Tibial nerve (tissue), 4 donors: ENCODE data around the gene RIOK3. TPM values are rescaled to one million over a fixed set of nuclear protein-coding genes. Genes with fewer than 3 reads are reported as not detected.

Experiments
- DNase-seq, 2 donors: peaks; one replicate each; pipeline ENCODE4 v3.0.0-alpha.2; 2019; ENCODE audit warnings: low spot score in 2 of 2
- H3K27ac ChIP-seq, 4 donors: fragments of 200-600 bp; sonication (generic) in 3 of 4; one replicate each; pipeline ENCODE4 v1.5.1; 2017 to 2019; ENCODE audit warnings: mild to moderate bottlenecking in 1 of 4
- H3K27me3 ChIP-seq, 2 donors: fragments of 200-600 bp; sonication (generic) in 1 of 2; one replicate each; pipeline versions ENCODE4 v1.5.1 to v1.6.0; 2017 to 2019
- H3K36me3 ChIP-seq, 3 donors: fragments of 200-600 bp; sonication (generic); one replicate each; pipeline ENCODE4 v1.5.1; 2018 to 2019
- H3K4me1 ChIP-seq, 4 donors: fragments of 200-600 bp; sonication (generic) in 3 of 4; one replicate each; pipeline ENCODE4 v1.5.1; 2017 to 2019
- H3K4me3 ChIP-seq, 4 donors: fragments of 200-600 bp; sonication (generic) in 3 of 4; one replicate each; pipeline ENCODE4 v1.5.1; 2017 to 2019; ENCODE audit warnings: mild to moderate bottlenecking in 1 of 4, moderate library complexity in 1 of 4
- H3K9me3 ChIP-seq, 4 donors: fragments of 200-600 bp; sonication (generic) in 3 of 4; one replicate each; pipeline ENCODE4 v1.5.1; 2017 to 2019
- EP300 ChIP-seq, 2 donors: sonication (generic); formaldehyde crosslinking; IDR thresholded peaks; one replicate each; pipeline ENCODE4 v1.6.1; 2017; ENCODE audit warnings: antibody characterized with exemption in 2 of 2, mild to moderate bottlenecking in 1 of 2
- POLR2A ChIP-seq, 2 donors: fragments of 450-650 bp; IDR thresholded peaks; one replicate each; pipeline ENCODE4 v1.6.1; 2017; ENCODE audit warnings: antibody characterized with exemption in 2 of 2, mild to moderate bottlenecking in 2 of 2, moderate library complexity in 2 of 2
- WGBS, 2 donors: methylation state at CpG; one replicate each; pipeline ENCODE4 v1.1.5; 2018; 5-methylcytosine and 5-hydroxymethylcytosine counted together
- small RNA-seq: library from RNA; depleted of rRNA; stranded (forward); fragments of <200 nt; gene quantifications from one replicate; pipeline ENCODE3, GENCODE V24; 2016
- total RNA-seq, 4 donors: library from RNA; depleted of rRNA; stranded (reverse); fragments of >200 nt; gene quantifications; one replicate each; pipeline ENCODE4 v1.1.0, GENCODE V29; 2016
- TF ChIP-seq, protein P1 (sequence below), 5 experiments: fragments of 200-600 bp in 3 of 5; fragments of 450-650 bp in 2 of 5; sonication (generic) in 3 of 5; IDR thresholded peaks; one replicate each; pipeline ENCODE4 v1.5.1; 2016 to 2019; ENCODE audit warnings: antibody characterized with exemption in 5 of 5, mild to moderate bottlenecking in 3 of 5, moderate library complexity in 2 of 5

Gene RIOK3
- total RNA-seq, 4 donors from 2014 or later: 57.9 to 69.5 (median 61.4) TPM

- Histone ChIP-seq H3K4me1 (no peaks in the 10 kb centered on the region), H3K27me3 (no peaks in the 10 kb centered on the region), H3K36me3 (peaks cover 0 to 100% (median 43%) of the 10 kb centered on the region in 3 donors), H3K4me3 (no peak overlapping the region), H3K27ac (no peak overlapping the region), H3K9me3 (no peaks in the 10 kb centered on the region)
- no peak for DNase-seq
- WGBS, 2 donors: 92 to 96% methylated on average over 13 of the region's 13 CpGs
- TF ChIP-seq, protein P1, sequence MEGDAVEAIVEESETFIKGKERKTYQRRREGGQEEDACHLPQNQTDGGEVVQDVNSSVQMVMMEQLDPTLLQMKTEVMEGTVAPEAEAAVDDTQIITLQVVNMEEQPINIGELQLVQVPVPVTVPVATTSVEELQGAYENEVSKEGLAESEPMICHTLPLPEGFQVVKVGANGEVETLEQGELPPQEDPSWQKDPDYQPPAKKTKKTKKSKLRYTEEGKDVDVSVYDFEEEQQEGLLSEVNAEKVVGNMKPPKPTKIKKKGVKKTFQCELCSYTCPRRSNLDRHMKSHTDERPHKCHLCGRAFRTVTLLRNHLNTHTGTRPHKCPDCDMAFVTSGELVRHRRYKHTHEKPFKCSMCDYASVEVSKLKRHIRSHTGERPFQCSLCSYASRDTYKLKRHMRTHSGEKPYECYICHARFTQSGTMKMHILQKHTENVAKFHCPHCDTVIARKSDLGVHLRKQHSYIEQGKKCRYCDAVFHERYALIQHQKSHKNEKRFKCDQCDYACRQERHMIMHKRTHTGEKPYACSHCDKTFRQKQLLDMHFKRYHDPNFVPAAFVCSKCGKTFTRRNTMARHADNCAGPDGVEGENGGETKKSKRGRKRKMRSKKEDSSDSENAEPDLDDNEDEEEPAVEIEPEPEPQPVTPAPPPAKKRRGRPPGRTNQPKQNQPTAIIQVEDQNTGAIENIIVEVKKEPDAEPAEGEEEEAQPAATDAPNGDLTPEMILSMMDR (IDR thresholded peaks at IDR 0.05): no peak
- TF ChIP-seq EP300 (IDR thresholded peaks at IDR 0.05) (no peak), POLR2A (IDR thresholded peaks at IDR 0.05) (no peak)
These were observed 78.8 kb downstream of the RIOK3 start for GRCh38 chr18:23531912-23532311.

Small RNA genes lying within 50 kb of the gene (small RNA-seq; reads per million reads assigned to genes)
- gene AC026634.1 (not detected), gene RF00019 (not detected)

Other genes with a start within 250 kb of the RIOK3 start
- gene RMC1, start 50.2 kb downstream of the RIOK3 start, total RNA-seq: 10 to 100 TPM; 17.3 to 32.4 (median 18.3) TPM
- gene NPC1, start 133.2 kb downstream of the RIOK3 start, total RNA-seq: 10 to 100 TPM; 62.8 to 96.4 (median 77.3) TPM
- gene ANKRD29, start 209.6 kb downstream of the RIOK3 start, total RNA-seq: 10 to 100 TPM; 13.0 to 22.1 (median 16.8) TPM
- 10 to 100 TPM; 46.3 to 80.6 (median 67.1) TPM for gene LAMA3, start 236.2 kb downstream of the RIOK3 start, total RNA-seq